ENCODE results near the gene NOS1AP.

GRCh38 chr1:162256287-162256686, 186.8 kb downstream of the NOS1AP start:
- TF ChIP-seq ZNF565 (CRISPR knock-in tag; conservative IDR thresholded peaks at IDR 0.05; ENCODE audit: low read depth) (no peak), ZNF8 (CRISPR knock-in tag; IDR thresholded peaks at IDR 0.05) (no peak), RARB (CRISPR knock-in tag; IDR thresholded peaks at IDR 0.05) (no peak), ARNTL (CRISPR knock-in tag; IDR thresholded peaks at IDR 0.05; ENCODE audit: borderline replicate concordance, low read depth) (no peak), ZFP30 (CRISPR knock-in tag; IDR thresholded peaks at IDR 0.05) (no peak), ISL1 (CRISPR knock-in tag; IDR thresholded peaks at IDR 0.05) (no peak), CSDC2 (CRISPR knock-in tag; IDR thresholded peaks at IDR 0.05) (no peak)

Measured in SK-N-SH treated with all-trans-retinoic acid at 6 μM for 48 hours (cell line).